ENCODE measurements around the gene EXD3. TPM values are rescaled to one million over a fixed set of nuclear protein-coding genes. Genes with fewer than 3 reads are reported as not detected.
A peak's percentile ranks its signal among the peaks of the same experiment; 100 is the strongest.

EXD3 gene
- total RNA-seq, 4 donors from 2014 or later = 13.8 to 25.7 (median 17.7) TPM

GRCh38 chr9:137368431-137369035 lies 54.4 kb downstream of the EXD3 start:
- 74 to 79% methylated on average over 19 to 32 of the region's 51 CpGs for WGBS, 2 donors
- H3K4me3 ChIP-seq (ENCODE audit: low read depth, poor library complexity, severe bottlenecking) = no peak overlapping the region
- intact Hi-C loops (cut with DNase I; ENCODE audit: low total_unique reads) = no loop called here
- TF ChIP-seq CTCF (IDR thresholded peaks at IDR 0.05) (no peak), POLR2A (IDR thresholded peaks at IDR 0.05) (no peak)
- DNase-seq (ENCODE audit: low spot score in 2 of 2) = peak in 1 of 2 donors; percentile 63

DNA sequence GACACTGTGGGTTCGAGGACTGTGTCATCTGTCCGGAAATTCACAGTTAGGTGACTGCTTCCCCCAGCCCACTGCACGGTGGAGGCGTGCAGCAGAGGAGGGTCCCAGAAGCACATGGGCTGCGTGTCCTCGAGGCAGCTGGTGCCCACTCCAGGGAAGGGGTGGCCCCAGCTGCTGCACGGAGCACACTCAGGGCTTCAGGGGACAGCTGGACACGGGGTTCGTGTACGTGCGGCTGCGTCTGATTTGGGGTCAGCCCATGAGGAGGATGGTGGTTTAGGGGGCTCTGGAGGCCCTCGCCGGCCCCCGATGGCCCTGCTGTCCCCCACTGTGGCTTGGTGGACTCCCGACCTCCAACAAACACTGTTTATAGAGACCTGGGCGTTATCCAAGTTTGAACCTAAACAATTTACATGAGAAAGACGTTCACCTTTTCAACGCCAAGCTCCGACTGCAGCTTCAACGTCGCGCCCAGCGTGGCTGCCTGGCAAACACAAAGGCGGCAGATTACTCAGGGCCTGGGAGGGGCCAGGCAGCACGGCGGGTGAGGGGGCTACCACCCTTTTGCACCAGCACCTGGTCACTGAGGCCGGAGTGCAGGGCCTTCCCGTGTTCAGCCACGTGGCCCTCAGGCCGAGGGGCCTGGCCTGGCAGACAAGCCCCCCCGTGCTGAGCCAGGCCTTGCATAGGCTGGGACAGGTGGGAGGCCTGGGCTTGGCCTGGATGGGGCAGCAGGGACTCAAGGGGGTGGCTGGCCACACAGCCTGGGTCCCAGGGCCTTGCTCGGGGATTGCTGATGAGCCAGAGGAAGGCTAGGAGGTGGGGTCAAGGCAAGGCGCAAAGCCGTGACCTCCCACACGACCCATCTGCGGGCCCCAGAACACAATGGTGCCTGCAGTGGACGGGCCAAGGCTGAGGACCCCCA lies 55.2 kb downstream of the EXD3 start:
- 85 to 91% methylated on average over 31 to 38 of the region's 38 CpGs for WGBS, 2 donors
- DNase-seq (ENCODE audit: low spot score in 2 of 2) = peak in 1 of 2 donors; percentile 76
- intact Hi-C loops (cut with DNase I; ENCODE audit: low total_unique reads) = no loop called here
- no peak for TF ChIP-seq CTCF (IDR thresholded peaks at IDR 0.05)
- TF ChIP-seq POLR2A (IDR thresholded peaks at IDR 0.05) = no peak
- H3K4me3 ChIP-seq (ENCODE audit: low read depth, poor library complexity, severe bottlenecking) = no peak overlapping the region

DNA sequence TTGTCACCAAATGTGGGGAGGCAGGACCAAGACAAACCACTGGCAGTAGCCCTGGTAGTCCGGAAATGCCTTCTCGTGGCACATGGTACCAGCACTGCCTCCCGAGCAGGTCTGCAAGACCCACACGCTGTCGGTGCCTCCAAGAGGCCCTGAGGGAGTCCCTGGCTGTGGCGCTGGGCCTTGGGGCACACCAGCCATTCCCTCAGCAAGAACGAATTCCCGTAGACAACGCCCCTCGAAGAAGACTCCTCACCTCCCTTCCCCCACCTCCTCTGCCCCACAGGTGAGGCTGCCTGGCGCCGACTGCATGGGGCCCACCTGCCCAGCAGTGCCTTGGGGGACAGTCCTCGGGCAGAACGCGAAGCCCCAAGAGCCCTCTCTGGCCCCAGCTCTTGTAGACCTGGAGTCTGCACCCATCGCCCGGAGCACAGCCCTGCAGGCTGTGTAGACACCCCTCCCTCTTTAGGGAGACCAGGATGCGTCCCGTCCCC lies 56.0 kb downstream of the EXD3 start:
- TF ChIP-seq CTCF (IDR thresholded peaks at IDR 0.05) (no peak), POLR2A (IDR thresholded peaks at IDR 0.05) (no peak)

DNA sequence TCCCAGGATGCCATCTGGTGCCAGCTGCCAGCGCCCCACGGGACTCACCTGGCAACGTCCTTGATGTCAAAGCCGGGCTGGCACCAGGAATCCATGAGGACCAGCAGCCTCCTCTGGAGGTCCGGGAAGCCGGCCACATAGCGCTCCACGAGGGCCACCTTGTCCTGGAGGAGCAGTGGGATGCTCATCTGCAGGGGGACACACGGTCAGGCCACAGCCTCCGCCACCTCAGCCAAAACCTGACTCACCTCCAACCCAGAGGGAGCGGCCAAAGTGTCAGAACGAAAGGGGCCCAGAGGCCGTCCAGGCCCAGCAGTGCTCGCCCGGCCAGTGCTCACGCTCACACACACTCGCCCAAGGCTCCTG lies 56.5 kb downstream of the EXD3 start:
- DNase-seq (ENCODE audit: low spot score in 2 of 2) = peak in 1 of 2 donors; percentile 73
- WGBS, 2 donors = 91 to 93% methylated on average over 10 to 17 of the region's 17 CpGs
- H3K4me3 ChIP-seq (ENCODE audit: low read depth, poor library complexity, severe bottlenecking) = no peak overlapping the region
- intact Hi-C loops (cut with DNase I; ENCODE audit: low total_unique reads) = no loop called here
- TF ChIP-seq POLR2A (IDR thresholded peaks at IDR 0.05) (no peak), CTCF (IDR thresholded peaks at IDR 0.05) (no peak)

More for the DNA sequence above, 56.0 kb downstream of the EXD3 start:
- intact Hi-C loops (cut with DNase I; ENCODE audit: low total_unique reads) = no loop called here
- WGBS, 2 donors = 91 to 96% methylated on average over 19 of the region's 19 CpGs
- DNase-seq (ENCODE audit: low spot score in 2 of 2) = peak in 1 of 2 donors; percentile 80
- H3K4me3 ChIP-seq (ENCODE audit: low read depth, poor library complexity, severe bottlenecking) = no peak overlapping the region

DNA sequence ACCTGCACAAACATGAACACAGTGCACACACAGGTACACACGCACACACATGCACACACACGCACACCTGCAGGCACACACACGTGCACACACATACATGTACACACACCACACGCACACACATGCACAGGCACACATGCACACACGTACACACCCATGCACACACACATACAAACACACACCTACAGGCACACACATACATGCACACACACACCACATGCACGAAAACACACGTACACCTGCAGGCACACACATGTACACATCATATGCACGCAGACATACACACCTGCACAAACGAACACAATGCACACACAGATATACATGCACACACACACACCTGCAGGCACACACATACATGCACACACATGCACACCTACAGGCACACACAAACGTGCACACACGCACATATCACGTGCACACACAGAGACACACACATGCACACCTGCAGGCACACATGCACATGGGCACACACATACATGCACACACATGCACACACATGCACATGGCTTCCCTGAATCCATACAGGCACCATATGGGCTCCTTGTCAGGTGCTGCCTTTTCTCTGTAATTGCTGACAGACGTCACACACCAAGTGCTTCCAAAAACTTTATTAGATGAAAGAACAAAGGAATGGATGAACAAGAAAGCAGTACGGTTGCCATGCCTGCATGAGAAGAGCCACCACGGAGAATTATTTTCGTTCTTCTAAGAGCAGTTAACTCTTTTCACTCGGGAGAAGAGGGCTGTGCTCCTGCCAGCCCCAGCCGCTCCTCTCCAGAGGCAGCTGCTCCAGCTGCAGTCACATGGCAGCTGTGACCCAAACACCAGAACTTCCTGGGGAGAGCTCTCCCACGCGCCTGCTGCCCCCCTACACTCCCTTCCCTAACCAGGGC lies 57.2 kb downstream of the EXD3 start:
- 80 to 82% methylated on average over 20 of the region's 20 CpGs for WGBS, 2 donors
- no peak overlapping the region for H3K4me3 ChIP-seq (ENCODE audit: low read depth, poor library complexity, severe bottlenecking)
- intact Hi-C loops (cut with DNase I; ENCODE audit: low total_unique reads) = no loop called here
- TF ChIP-seq POLR2A (IDR thresholded peaks at IDR 0.05) (no peak), CTCF (IDR thresholded peaks at IDR 0.05) (no peak)
- no peak for DNase-seq (ENCODE audit: low spot score in 2 of 2)
